HL-60 (cell line): ENCODE measurements around the gene ASPDH.

Experiments used
- GABPA ChIP-seq: IDR thresholded peaks from 2 replicates; pipeline ENCODE4 v1.6.1; 2012; ENCODE audit warnings: low read depth
- TF ChIP-seq, protein P1 (sequence below): IDR thresholded peaks from one replicate; pipeline ENCODE4 v1.5.1; 2011; ENCODE audit warnings: low read length, control low read depth, inconsistent platforms; ENCODE audit not compliant: insufficient read depth
- TF ChIP-seq, protein P2 (sequence below): IDR thresholded peaks from 2 replicates; pipeline ENCODE4 v1.6.1; 2012; ENCODE audit warnings: low read depth; ENCODE audit not compliant: insufficient replicate concordance

DNA sequence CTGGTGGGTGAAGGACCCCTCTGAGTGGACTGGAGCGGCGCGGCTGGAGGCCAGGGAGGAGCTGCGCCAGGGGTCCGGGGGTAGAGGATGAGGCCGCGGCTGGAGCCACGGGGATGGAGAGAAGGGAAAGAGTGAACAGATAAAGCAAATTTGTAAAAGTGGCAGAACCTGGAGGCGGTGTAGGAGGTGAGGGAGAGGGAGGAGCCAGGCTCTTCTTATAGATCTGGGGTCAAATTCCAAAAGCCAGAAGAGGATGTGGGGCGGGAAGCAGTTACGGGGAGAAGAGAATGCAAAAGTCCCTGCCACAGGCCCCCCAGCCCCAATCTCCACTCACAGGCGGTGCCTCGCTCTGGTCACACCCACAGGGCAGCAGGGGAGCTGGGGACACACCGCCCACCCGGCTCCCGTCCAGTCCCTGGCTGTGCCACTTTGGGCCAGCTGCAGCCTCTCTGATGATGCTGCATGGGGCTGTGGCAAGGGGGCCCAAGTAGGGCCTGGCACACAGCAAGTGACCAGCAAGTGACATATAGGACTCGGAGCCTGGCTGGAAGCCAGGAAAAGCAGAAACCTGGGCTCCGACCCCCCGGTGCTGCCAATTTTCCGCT, 43.4 kb upstream of the ASPDH start:
- TF ChIP-seq, protein P1, sequence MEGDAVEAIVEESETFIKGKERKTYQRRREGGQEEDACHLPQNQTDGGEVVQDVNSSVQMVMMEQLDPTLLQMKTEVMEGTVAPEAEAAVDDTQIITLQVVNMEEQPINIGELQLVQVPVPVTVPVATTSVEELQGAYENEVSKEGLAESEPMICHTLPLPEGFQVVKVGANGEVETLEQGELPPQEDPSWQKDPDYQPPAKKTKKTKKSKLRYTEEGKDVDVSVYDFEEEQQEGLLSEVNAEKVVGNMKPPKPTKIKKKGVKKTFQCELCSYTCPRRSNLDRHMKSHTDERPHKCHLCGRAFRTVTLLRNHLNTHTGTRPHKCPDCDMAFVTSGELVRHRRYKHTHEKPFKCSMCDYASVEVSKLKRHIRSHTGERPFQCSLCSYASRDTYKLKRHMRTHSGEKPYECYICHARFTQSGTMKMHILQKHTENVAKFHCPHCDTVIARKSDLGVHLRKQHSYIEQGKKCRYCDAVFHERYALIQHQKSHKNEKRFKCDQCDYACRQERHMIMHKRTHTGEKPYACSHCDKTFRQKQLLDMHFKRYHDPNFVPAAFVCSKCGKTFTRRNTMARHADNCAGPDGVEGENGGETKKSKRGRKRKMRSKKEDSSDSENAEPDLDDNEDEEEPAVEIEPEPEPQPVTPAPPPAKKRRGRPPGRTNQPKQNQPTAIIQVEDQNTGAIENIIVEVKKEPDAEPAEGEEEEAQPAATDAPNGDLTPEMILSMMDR = no peak
- TF ChIP-seq, protein P2, sequence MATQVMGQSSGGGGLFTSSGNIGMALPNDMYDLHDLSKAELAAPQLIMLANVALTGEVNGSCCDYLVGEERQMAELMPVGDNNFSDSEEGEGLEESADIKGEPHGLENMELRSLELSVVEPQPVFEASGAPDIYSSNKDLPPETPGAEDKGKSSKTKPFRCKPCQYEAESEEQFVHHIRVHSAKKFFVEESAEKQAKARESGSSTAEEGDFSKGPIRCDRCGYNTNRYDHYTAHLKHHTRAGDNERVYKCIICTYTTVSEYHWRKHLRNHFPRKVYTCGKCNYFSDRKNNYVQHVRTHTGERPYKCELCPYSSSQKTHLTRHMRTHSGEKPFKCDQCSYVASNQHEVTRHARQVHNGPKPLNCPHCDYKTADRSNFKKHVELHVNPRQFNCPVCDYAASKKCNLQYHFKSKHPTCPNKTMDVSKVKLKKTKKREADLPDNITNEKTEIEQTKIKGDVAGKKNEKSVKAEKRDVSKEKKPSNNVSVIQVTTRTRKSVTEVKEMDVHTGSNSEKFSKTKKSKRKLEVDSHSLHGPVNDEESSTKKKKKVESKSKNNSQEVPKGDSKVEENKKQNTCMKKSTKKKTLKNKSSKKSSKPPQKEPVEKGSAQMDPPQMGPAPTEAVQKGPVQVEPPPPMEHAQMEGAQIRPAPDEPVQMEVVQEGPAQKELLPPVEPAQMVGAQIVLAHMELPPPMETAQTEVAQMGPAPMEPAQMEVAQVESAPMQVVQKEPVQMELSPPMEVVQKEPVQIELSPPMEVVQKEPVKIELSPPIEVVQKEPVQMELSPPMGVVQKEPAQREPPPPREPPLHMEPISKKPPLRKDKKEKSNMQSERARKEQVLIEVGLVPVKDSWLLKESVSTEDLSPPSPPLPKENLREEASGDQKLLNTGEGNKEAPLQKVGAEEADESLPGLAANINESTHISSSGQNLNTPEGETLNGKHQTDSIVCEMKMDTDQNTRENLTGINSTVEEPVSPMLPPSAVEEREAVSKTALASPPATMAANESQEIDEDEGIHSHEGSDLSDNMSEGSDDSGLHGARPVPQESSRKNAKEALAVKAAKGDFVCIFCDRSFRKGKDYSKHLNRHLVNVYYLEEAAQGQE = no peak
- no peak for TF ChIP-seq GABPA
